Right lobe of liver (tissue), 6 donors: ENCODE results near the gene SMU1. TPM values are rescaled to one million over a fixed set of nuclear protein-coding genes. Genes with fewer than 3 reads are reported as not detected.

Experiments used
- ATAC-seq, 4 donors: fragments of 200-7000 bp; cut with Tn5 transposase; one replicate each; pipeline ENCODE4 v1.9.1; 2020; ENCODE audit warnings: mild to moderate bottlenecking in 4 of 4, moderate library complexity in 4 of 4
- DNase-seq, 3 donors: peaks; one replicate each; pipeline ENCODE4 v3.0.0-alpha.2; 2020
- H3K27ac ChIP-seq, 3 donors: fragments of 200-600 bp; one replicate each; pipeline ENCODE4 v1.8.0; 2022
- H3K27me3 ChIP-seq, 2 donors: fragments of 200-600 bp; one replicate each; pipeline ENCODE4 v1.8.0; 2022
- H3K36me3 ChIP-seq, 4 donors: fragments of 200-600 bp; sonication (generic) in 1 of 4; one replicate each; pipeline versions ENCODE4 v1.5.1 to v1.8.0; 2017 to 2022; ENCODE audit warnings: control low read depth in 1 of 4
- H3K4me1 ChIP-seq, 4 donors: fragments of 200-600 bp; sonication (generic) in 1 of 4; one replicate each; pipeline versions ENCODE4 v1.5.1 to v1.8.0; 2017 to 2022; ENCODE audit warnings: control low read depth in 1 of 4
- H3K4me3 ChIP-seq, 3 donors: fragments of 200-600 bp; one replicate each; pipeline ENCODE4 v1.8.0; 2022
- H3K9me3 ChIP-seq, 4 donors: fragments of 200-600 bp; sonication (generic) in 1 of 4; one replicate each; pipeline versions ENCODE4 v1.5.1 to v1.8.0; 2017 to 2022; ENCODE audit warnings: control low read depth in 1 of 4
- POLR2A ChIP-seq: fragments of 450-650 bp; IDR thresholded peaks from one replicate; pipeline ENCODE4 v1.6.1; 2017; ENCODE audit warnings: antibody characterized with exemption, mild to moderate bottlenecking
- WGBS: methylation state at CpG from one replicate; pipeline ENCODE4 v1.1.6; 2018; ENCODE audit warnings: low coverage, low lambda C conversion rate; ENCODE audit not compliant: insufficient coverage; ENCODE audit errors: missing lambda C conversion rate; 5-methylcytosine and 5-hydroxymethylcytosine counted together
- intact Hi-C, 2 donors: fragments of 100-400 bp; cut with DNase I; formaldehyde crosslinking; loops; one replicate each; pipeline versions ENCODE4 v1.11.2 to v1.14.1; 2022
- total RNA-seq, 6 experiments: library from RNA; depleted of rRNA in 2 of 6; stranded (reverse); fragments of >200 nt in 2 of 6; fragmentation: NEBNext Ultra II Directional in 3 of 6; extraction: Animal tissue kit (Norgen Biotek cat#: 25700) in 3 of 6; gene quantifications; one replicate each; pipeline versions ENCODE4 v1.1.0 to v1.2.4, GENCODE V29; 2016 to 2023
- TF ChIP-seq, protein P1 (sequence below), 4 donors: fragments of 200-600 bp in 3 of 4; fragments of 450-650 bp in 1 of 4; IDR thresholded peaks; one replicate each; pipeline versions ENCODE4 v1.5.1 to v1.8.0; 2016 to 2022; ENCODE audit warnings: antibody characterized with exemption in 4 of 4, mild to moderate bottlenecking in 2 of 4
- donor health status: DM: no; HTN: yes; CAD: no.
- donor health status: DM: no; HTN: no; CAD: no.
- donor health status: DM: no; HTN: no; CAD: no.
- donor health status: DM: no; HTN: yes; CAD: no.
- donor health status: DM: no; HTN: yes; CAD: no.

SMU1 gene
- total RNA-seq, 6 experiments from 2014 or later = 7.0 to 10.4 (median 8.5) TPM

DNA sequence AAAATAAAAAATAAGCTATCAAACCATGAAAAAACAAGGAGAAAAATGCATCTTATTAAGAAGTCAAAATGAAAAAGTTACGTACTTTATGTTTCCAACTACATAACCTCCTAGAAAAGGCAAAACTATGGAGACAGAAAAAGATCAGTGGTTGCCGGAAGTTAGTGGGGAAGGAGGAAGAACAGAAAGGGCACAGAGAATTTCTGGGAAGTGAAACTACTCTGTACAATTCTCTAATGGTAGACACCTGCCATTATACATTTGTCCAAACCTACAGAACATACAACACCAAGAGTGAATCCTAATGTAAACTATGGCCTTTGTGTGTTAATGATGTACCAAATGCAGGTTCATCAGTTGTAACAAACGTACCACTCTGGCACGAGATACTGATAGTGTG, 25.3 kb downstream of the SMU1 start:
- ATAC-seq (no peak), DNase-seq (no peak)
- Histone ChIP-seq H3K4me3 (no peak overlapping the region), H3K9me3 (no peaks in the 10 kb centered on the region), H3K27me3 (no peaks in the 10 kb centered on the region), H3K4me1 (no peaks in the 10 kb centered on the region), H3K36me3 (peaks cover 0 to 66% (median 18%) of the 10 kb centered on the region in 4 donors), H3K27ac (no peak overlapping the region)
- 81% methylated on average over 4 of the region's 4 CpGs for WGBS
- intact Hi-C loops = no loop called here
- TF ChIP-seq POLR2A = no peak
- TF ChIP-seq, protein P1, sequence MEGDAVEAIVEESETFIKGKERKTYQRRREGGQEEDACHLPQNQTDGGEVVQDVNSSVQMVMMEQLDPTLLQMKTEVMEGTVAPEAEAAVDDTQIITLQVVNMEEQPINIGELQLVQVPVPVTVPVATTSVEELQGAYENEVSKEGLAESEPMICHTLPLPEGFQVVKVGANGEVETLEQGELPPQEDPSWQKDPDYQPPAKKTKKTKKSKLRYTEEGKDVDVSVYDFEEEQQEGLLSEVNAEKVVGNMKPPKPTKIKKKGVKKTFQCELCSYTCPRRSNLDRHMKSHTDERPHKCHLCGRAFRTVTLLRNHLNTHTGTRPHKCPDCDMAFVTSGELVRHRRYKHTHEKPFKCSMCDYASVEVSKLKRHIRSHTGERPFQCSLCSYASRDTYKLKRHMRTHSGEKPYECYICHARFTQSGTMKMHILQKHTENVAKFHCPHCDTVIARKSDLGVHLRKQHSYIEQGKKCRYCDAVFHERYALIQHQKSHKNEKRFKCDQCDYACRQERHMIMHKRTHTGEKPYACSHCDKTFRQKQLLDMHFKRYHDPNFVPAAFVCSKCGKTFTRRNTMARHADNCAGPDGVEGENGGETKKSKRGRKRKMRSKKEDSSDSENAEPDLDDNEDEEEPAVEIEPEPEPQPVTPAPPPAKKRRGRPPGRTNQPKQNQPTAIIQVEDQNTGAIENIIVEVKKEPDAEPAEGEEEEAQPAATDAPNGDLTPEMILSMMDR (IDR thresholded peaks at IDR 0.05) = no peak

DNA sequence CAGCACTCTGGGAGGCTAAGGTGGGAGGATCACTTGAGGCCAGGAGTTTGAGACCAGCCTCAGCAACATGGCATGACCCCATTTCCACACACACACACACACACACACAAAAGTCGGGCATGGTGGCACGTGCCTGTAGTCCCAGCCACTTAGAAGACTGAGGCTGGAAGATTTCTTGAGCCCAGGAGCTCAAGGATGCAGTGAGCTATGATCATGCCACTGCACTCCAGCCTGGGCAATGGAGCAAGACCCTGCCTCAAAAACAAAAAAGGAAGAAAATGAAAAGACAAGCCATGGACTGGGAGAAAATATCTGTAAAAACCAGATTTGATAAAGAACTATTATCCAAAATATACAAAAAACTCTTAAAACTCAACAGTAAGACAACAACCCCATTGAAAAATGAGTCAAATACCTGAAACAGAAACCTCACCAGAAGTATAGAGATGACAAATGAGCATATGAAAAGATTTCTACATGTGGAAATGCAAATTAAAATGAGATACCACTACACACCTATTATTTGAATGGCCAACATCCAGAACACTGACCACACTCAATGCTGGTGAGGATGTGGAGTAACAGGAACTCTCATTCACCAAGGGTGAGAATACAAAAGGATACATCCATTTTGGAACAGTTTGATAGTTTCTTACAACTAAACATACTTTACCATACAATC, 26.7 kb downstream of the SMU1 start:
- Histone ChIP-seq H3K27ac (no peak overlapping the region), H3K4me1 (peaks cover 0 to 2% (median 0%) of the 10 kb centered on the region in 4 donors), H3K36me3 (peaks cover 0 to 54% (median 10%) of the 10 kb centered on the region in 4 donors), H3K9me3 (no peaks in the 10 kb centered on the region), H3K27me3 (no peaks in the 10 kb centered on the region), H3K4me3 (no peak overlapping the region)
- no CpG with 5 or more reads among the region's 2 CpGs for WGBS
- ATAC-seq = no peak
- no peak for TF ChIP-seq POLR2A
- TF ChIP-seq, protein P1 (IDR thresholded peaks at IDR 0.05) = no peak
- no peak for DNase-seq
- intact Hi-C loops = no loop called here

DNA sequence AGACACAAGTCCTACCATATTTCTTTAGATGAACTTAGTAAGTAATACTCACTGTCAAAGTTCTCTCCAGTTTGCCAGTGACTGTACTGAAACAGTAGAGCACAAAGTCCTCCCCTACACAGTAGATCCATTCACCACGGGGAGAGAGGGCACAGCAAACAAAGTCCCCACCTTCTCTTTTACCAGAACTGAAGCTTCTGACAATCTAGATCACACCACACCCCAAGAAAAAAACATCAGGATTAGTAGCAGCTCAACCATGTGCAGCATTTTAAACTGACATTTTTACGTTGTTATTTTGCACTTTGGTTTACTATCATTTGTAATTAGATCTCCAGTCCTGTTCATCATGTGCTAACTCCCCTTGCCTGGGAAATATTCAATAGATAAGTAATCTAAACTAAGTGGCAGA, 28.4 kb downstream of the SMU1 start:
- ATAC-seq = no peak
- Histone ChIP-seq H3K4me1 (peaks cover 0 to 11% (median 5%) of the 10 kb centered on the region in 4 donors), H3K36me3 (peaks cover 0 to 38% (median 4%) of the 10 kb centered on the region in 4 donors), H3K27ac (no peak overlapping the region), H3K27me3 (no peaks in the 10 kb centered on the region), H3K4me3 (no peak overlapping the region), H3K9me3 (no peaks in the 10 kb centered on the region)
- TF ChIP-seq, protein P1 (IDR thresholded peaks at IDR 0.05) = no peak
- no peak for TF ChIP-seq POLR2A
- intact Hi-C loops = no loop called here
- WGBS = 67% methylated on average over 2 of the region's 2 CpGs
- no peak for DNase-seq

DNA sequence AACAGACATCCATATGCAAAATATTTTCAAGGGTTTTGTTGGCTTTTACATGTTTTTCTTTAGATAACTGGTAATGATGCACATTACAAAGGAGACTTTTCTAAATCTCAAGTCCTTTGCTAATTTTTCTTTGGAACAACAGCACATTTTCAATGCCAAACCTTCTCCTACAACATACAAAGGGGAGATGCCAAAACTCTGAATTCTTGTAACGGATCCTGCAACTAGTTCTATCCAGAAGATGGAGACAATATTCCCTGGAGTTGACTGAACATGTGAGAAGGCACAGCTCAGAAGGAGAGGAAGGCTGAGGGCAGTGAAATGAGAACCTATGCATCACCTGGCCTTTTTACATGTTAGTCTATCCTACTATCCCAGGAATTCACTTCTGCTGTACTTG, 30.4 kb downstream of the SMU1 start:
- DNase-seq (no peak), ATAC-seq (no peak)
- Histone ChIP-seq H3K4me3 (no peak overlapping the region), H3K36me3 (peaks cover 0 to 18% (median 4%) of the 10 kb centered on the region in 4 donors), H3K27me3 (no peaks in the 10 kb centered on the region), H3K4me1 (peaks cover 0 to 31% (median 13%) of the 10 kb centered on the region in 4 donors), H3K27ac (no peak overlapping the region), H3K9me3 (no peaks in the 10 kb centered on the region)
- TF ChIP-seq, protein P1 (IDR thresholded peaks at IDR 0.05) = no peak
- no peak for TF ChIP-seq POLR2A
- WGBS = 100% methylated on average over 1 of the region's 1 CpG
- intact Hi-C loops = no loop called here
